ENCODE data around the gene RPS18. TPM values are rescaled to one million over a fixed set of nuclear protein-coding genes. Genes with fewer than 3 reads are reported as not detected.

The RPS18 gene
- total and polyA plus RNA-seq, 7 donors: 1,108 to 4,446 (median 1,410) TPM

GRCh38 chr6:33298773-33299236 is 26.9 kb downstream of the RPS18 start, which contains the start of gene RGL2:
Gene RGL2, minus strand, starts transcription at chr6:33298942. Its CDS starts 332 bp downstream, at chr6:33298610.
- DNase-seq (peak; percentile 88 to 94), ATAC-seq (peak; percentile 71 to 85 (median 76))
- H3K27ac ChIP-seq: peak within 1 kb of the TSS; percentile 97
- H3K4me3 ChIP-seq: peak within 1 kb of the TSS; percentile 82
- intact Hi-C loops (cut with DNase I): no loop called here
- H3K36me3 ChIP-seq (ENCODE audit: insufficient read depth in 1 of 2, low read depth in 1 of 2): peaks cover 4 to 54% of the 10 kb centered on the region in 2 donors
- peaks cover 26% of the 10 kb centered on the region for H3K4me1 ChIP-seq
- H3K9me3 ChIP-seq: no peaks in the 10 kb centered on the region
- WGBS, 3 donors: 0 to 1% (median 1%) methylated on average over 19 to 34 of the region's 34 CpGs
- TF ChIP-seq CTCF (IDR thresholded peaks at IDR 0.05): no peak
- no peaks in the 10 kb centered on the region for H3K27me3 ChIP-seq (ENCODE audit: insufficient read depth in 3 of 3, low read length in 2 of 3)

GRCh38 chr6:33299237-33299944 is 27.5 kb downstream of the RPS18 start:
- intact Hi-C loops (cut with DNase I): no loop called here
- H3K4me3 ChIP-seq: peak overlapping the region; percentile 82
- DNase-seq (peak; percentile 93 to 96), ATAC-seq (peak; percentile 80 to 89 (median 86))
- H3K36me3 ChIP-seq (ENCODE audit: insufficient read depth in 1 of 2, low read depth in 1 of 2): peaks cover 5 to 54% of the 10 kb centered on the region in 2 donors
- no peaks in the 10 kb centered on the region for H3K9me3 ChIP-seq
- H3K27ac ChIP-seq: peak overlapping the region; percentile 97
- no peaks in the 10 kb centered on the region for H3K27me3 ChIP-seq (ENCODE audit: insufficient read depth in 3 of 3, low read length in 2 of 3)
- peak; percentile 69 for TF ChIP-seq CTCF (IDR thresholded peaks at IDR 0.05)
- peaks cover 26% of the 10 kb centered on the region for H3K4me1 ChIP-seq
- WGBS, 3 donors: 0 to 1% (median 0%) methylated on average over 54 of the region's 54 CpGs

- peaks cover 2 to 43% of the 10 kb centered on the region in 2 donors for H3K36me3 ChIP-seq (ENCODE audit: insufficient read depth in 1 of 2, low read depth in 1 of 2)
- DNase-seq: no peak
- no peak overlapping the region for H3K27ac ChIP-seq
- H3K27me3 ChIP-seq (ENCODE audit: insufficient read depth in 3 of 3, low read length in 2 of 3): no peaks in the 10 kb centered on the region
- 82 to 89% (median 82%) methylated on average over 3 of the region's 3 CpGs for WGBS, 3 donors
- no peak for ATAC-seq
- TF ChIP-seq CTCF (IDR thresholded peaks at IDR 0.05): no peak
- H3K4me1 ChIP-seq: peaks cover 26% of the 10 kb centered on the region
- H3K9me3 ChIP-seq: no peaks in the 10 kb centered on the region
- no peak overlapping the region for H3K4me3 ChIP-seq
- intact Hi-C loops (cut with DNase I): loop anchor here in 1 of 2 donors (2.0 kb wide), 1 partner anchor 13 kb away; the partner anchor contains the start of gene TAPBP
Observed at GRCh38 chr6:33301877-33302276, 30.0 kb downstream of the RPS18 start.

GRCh38 chr6:33304216-33304615 is 32.3 kb downstream of the RPS18 start:
- WGBS, 3 donors: 86 to 89% (median 88%) methylated on average over 16 of the region's 16 CpGs
- no peaks in the 10 kb centered on the region for H3K9me3 ChIP-seq
- H3K4me3 ChIP-seq: no peak overlapping the region
- ATAC-seq (no peak), DNase-seq (no peak)
- no peak overlapping the region for H3K27ac ChIP-seq
- peaks cover 2 to 48% of the 10 kb centered on the region in 2 donors for H3K36me3 ChIP-seq (ENCODE audit: insufficient read depth in 1 of 2, low read depth in 1 of 2)
- no peak for TF ChIP-seq CTCF (IDR thresholded peaks at IDR 0.05)
- intact Hi-C loops (cut with DNase I): no loop called here
- peaks cover 17% of the 10 kb centered on the region for H3K4me1 ChIP-seq
- H3K27me3 ChIP-seq (ENCODE audit: insufficient read depth in 3 of 3, low read length in 2 of 3): no peaks in the 10 kb centered on the region
